ENCODE measurements around the gene INS.

INS gene

GRCh38 chr11:2160736-2161259 lies at the start of gene INS:
INS (minus strand) TSS chr11:2161209; CDS start chr11:2160971, 238 bp downstream.
- no peak for DNase-seq (ENCODE audit: low read depth in 1 of 2, low spot score in 1 of 2)

GRCh38 chr11:2210366-2211112 lies 49.5 kb upstream of the INS start:
- DNase-seq (ENCODE audit: low read depth in 1 of 2, low spot score in 1 of 2): no peak

DNA sequence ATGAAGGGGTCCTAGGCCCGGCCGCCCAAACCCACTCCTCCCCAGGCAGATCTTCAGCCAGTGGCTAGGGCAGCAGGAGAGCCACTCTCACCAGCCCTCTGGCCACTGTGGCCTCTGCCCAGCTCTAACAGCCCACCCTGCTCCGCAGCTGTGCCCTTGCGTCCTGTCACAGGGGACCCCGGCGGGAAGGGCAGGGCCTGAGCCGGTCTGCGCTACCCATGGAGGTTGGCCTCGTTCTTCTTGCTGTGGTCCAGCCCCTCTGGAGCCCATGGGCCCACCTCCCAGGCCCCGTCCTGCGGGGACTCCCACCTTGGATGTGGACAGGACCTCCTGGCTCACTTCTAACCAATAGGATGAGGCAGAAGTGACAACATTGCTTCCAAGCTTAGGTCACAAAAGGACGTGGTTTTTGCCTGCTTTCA lies 48.9 kb upstream of the INS start:
- no peak for DNase-seq (ENCODE audit: low read depth in 1 of 2, low spot score in 1 of 2)

DNA sequence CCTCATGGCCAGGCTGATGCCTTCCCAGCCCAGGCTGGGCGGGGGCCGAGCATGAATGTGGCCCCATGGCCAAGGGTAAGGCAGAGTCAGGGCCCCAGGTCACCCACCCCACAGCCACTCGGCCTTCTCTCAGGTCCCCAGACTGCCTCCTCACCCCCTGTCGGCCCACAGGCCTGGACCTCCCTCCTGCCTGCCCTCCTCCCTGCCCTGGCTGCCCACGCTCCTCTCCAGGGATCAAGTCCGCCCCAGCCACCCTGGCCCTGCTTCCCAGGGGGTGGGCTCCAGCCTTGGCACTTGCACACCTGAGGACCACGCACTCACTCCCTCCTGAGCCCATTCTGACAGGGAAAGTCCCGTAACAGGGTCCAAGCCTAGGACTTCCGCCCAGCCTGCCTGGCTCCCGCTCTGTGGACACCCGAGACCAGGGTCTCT lies 48.4 kb upstream of the INS start:
- no peak for DNase-seq (ENCODE audit: low read depth in 1 of 2, low spot score in 1 of 2)

DNA sequence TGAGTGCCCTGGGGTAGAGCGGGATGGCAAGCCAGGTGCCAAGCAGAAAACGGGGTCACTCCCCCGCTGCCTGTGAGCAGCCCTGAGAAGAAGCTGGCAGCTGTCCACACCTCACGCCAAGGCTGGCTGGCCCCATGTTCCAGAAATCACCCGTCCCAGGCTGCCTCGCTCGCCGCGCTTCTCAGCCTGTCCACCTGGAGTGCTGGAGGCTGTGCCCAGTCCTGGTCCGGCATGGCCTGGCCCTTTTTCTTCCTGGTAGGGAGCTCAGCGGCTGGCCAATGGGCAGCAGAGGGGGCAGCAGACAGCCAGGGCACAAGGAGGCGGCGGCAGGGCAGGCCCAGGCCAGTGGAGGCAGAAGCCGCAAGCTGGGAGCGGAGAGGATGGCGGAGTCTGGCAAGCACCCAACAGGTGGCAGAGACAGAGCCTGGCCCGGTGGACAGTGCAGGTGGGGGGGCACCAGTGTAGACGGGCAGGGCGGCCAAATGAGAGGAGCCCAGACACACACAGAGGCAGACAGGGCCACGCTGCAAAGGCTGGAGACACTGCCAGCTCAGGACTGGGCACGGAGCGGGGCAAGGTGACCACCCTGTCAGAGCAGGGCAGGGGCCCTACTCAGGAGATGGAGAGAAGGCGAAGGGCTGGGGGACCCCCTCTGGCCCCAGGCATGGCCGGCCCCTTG lies 47.8 kb upstream of the INS start:
- no peak for DNase-seq (ENCODE audit: low read depth in 1 of 2, low spot score in 1 of 2)

- no peak for DNase-seq (ENCODE audit: low read depth in 1 of 2, low spot score in 1 of 2)
Measured at GRCh38 chr11:2207773-2208621, 47.0 kb upstream of the INS start.

DNA sequence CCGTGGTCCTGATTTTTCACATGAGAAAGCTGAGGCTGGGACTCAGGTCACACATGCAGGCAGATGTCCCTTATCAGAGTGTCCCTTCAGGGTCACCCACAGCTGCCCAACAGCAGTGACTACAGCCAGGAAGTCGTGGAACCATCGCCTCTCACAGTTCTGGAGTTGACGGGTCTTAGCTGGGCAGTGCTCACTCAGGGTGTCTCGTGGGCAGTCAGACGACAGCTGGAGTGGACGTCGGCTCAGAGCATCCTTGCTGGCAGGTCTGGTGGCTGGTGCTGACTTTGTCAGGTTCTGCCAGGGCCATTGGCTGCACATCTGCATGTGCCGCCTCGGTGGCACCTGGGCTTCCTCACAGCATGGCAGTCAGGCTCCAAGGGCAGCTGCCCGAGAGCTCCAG lies 46.2 kb upstream of the INS start:
- DNase-seq (ENCODE audit: low read depth in 1 of 2, low spot score in 1 of 2): no peak

DNA sequence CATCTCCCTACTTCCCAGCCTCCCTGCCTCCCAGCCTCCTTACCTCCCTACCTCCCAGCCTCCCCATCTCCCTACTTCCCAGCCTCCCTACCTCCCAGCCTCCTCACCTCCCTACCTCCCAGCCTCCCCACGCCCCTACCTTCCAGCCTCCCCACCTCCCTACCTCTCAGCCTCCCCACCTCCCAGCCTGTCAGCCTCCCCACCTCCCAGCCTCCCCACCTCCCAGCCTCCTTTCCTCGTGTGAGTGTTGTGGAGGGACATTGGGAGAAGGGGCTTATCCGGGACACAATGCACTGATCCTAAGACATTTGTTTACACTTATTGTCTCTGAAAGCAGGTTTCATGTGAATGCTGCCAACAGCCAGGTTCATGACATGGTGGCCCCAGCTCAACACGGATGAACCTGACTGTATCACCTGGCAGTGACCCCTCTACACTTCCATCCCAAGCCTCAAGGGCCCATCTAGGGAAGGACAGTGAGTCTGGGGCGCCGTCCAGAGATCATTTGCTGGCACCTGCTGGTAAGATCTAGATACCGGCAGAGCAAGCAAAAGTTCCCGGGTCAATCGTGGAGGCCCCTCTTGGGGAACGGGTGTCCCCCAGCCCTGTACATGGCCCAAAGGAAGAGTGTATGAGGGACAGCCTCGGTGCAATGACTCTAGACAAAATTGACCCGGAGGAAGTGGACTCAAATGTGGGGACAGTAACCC lies 45.1 kb upstream of the INS start:
- no peak for DNase-seq (ENCODE audit: low read depth in 1 of 2, low spot score in 1 of 2)

- DNase-seq (ENCODE audit: low read depth in 1 of 2, low spot score in 1 of 2): no peak
Measured at GRCh38 chr11:2205214-2205720, 44.3 kb upstream of the INS start.

- DNase-seq (ENCODE audit: low read depth in 1 of 2, low spot score in 1 of 2): no peak
Measured at GRCh38 chr11:2204361-2205213, 43.6 kb upstream of the INS start.

DNA sequence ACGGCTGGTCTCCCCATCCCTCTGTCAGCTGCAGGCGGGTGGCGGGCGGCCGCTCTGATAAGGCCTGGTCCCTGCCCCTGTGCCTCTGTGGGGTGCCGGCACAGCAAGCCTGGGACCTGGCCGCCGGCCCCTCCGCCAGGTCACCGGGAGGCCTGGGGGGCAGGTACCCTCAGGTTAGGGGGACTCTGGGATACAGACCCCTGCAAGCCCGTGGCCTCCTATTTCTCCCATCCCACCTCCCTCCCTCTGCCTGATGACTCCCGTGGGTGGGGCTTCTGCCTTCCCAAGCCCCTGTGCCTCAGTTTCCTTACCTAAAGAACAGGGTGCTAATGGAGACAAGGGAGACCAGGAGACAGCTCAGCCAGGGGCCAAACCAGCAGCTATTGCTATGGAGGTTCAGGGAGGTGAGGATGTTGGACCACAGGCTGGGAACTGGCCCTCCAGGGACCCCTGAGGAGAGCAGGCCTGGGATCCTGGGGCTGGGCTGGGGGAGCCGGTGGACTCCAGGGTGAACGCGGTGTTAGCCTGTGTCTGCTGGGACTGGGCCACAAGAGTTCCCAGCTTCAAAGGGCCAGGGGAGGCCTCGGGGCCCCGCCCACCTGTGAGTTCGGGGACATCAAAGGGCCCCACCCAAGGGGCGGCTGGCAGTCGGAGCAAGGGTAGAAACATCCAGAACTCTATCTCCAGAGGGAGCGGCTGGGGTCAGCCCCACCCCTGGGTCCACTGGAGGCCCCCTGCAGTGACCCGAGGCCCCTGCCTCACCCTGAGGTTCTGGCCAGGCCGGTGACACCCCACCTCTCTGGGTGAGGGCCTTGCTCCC lies 42.6 kb upstream of the INS start:
- DNase-seq (ENCODE audit: low read depth in 1 of 2, low spot score in 1 of 2): no peak

DNA sequence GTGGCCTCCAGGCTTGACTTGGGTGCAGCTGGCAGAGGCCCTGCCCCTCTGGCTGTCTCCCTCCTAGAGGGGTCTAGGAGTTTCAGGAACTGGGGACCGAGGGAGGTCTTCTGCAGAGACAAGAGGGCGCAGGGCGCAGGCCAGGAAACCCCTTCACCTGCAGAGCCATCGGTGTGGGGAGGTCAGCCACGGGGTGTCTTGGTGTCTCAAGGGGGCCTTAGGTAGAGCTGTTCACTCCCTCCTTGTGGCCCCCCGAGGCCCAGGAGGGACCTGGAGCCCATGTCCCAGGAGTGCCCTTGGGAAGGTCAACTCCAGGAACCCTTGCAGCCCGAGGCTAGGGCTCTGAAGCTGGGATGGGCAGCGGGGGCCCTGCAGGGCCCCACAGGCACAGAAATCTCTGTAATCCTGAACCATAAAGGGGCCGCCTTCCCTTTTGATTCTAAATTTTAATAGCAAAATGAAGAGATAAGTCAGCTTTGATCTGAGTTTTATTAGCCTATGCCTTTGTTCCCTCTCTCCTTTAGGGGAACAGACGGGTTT lies 42.0 kb upstream of the INS start:
- no peak for DNase-seq (ENCODE audit: low read depth in 1 of 2, low spot score in 1 of 2)

DNA sequence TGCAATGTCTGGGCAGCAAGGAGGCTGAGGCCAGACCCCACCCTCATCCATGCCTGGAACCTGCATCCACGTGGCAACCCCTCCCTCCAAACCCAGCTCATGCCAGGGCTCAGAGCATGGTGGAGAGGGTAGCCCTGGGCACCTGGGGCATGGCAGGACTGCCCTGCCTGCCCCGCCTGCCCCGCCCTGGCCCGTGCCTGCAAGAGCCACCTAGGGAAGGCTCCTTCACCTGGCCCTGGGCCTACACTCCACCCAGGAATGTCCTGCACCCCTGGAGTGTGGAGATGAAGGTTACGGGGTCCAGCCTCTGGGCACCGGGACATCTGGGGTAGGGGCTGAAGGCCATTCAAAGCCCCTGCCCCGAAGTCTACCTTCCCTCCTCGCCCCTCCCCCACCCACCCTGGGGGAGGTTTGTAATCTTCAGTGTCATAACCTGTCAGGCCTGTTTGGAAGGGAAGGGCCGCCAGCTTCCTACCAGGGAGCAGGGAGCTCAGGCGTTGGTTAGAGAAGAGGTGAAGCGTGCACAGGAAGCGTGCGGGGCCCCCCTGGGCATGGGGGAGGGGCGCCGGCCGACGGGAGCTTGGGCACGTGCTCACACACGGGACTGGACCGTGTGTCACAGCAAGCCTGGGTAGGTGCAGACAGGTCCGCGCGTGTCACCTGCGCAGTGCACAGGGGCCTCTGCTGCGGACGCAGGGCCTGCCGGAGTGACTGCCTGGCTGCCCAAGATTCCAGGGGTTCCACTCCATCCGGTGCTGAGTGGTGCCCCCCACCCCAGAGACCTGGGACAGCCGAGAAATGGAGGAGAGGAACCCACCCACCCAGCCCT lies 41.3 kb upstream of the INS start:
- no peak for DNase-seq (ENCODE audit: low read depth in 1 of 2, low spot score in 1 of 2)

DNA sequence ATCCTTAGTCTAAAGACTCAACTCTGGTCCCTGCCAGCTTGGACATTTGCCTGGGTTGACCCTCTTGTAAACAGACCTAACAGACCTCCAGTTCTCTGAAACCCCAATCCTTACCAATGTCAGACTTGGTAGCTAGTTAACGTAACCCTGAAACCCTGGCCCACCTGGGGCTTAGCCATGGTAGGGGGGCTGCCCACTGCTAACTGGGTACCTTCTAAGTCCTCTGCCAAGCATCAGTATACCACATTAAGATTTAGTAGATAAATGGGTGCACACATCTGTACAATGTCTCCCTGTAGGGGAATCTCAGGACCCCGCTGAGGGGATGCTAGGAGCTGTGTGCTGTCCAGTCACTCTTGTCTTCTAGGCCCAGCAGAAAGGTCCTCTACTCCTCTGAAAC lies 40.5 kb upstream of the INS start:
- no peak for DNase-seq (ENCODE audit: low read depth in 1 of 2, low spot score in 1 of 2)

DNA sequence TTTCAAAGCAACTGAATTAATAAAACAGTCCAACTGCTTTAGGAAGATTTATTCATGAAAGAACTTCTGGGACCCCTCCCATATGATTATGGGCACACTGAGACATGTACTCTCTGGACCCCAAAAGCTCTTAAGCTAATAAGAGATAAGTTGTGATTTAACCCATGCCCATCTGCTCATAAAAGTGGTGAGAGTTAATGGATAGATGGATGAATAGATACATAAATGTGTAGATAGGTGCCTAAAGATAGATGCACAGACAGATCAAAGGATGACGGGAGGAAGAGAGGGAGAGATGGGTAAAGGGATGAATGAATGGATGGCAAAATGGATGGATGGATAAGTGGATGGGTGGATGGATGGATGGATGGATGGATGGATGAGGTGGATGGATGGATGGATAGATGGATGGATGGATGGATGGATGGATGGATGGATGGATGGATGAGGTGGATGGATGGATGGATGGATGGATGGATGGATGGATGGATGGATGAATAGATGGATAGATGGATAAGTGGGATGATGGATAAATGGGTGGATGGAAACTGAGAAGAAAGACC lies 40.0 kb upstream of the INS start:
- DNase-seq (ENCODE audit: low read depth in 1 of 2, low spot score in 1 of 2): no peak

DNA sequence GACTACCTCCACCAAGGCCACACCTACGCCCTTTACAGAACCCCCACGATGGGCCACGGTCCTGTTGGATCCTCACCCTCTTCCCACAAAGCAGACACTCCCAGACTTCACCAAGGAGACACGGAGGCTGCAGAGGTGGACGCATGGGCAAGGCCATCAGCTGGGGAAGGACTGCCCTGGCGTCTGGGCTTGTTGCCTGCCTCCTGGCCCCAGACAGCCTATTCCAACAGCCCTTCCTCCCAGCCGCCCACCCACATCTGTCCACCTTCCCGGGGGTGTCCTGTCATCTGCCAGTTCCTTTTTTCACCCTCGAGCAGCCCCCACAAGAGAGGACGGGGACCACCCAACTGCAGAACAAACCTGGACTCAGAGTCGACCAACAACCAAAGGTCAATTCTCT lies 39.5 kb upstream of the INS start:
- DNase-seq (ENCODE audit: low read depth in 1 of 2, low spot score in 1 of 2): no peak
